A549 (cell line): Measurements from ENCODE around the gene TAS2R60. TPM values are rescaled to one million over a fixed set of nuclear protein-coding genes. Genes with fewer than 3 reads are reported as not detected.

ENCODE experiments used
- ATAC-seq, 2 experiments: fragments of 200-7000 bp in 1 of 2; fragments of >200 bp in 1 of 2; cut with Nextera tagmentation in 1 of 2; cut with Tn5 transposase in 1 of 2; 3 replicates each; pipeline versions ENCODE4 v1.8.0 to v1.9.1; 2018 to 2020; ENCODE audit warnings: mild to moderate bottlenecking in 1 of 2, moderate library complexity in 1 of 2
- CTCF ChIA-PET: fragments of 300-600 bp; sonication (Branson Sonifier 250); formaldehyde crosslinking; extraction: SDS; loops from one replicate; lab custom pipeline; 2021; ENCODE audit warnings: antibody characterized with exemption, inconsistent platforms; lab: Yijun Ruan, JAX
- POLR2A ChIA-PET: fragments of 350-600 bp; formaldehyde crosslinking; extraction: SDS; loops from one replicate; lab custom pipeline; 2021; ENCODE audit warnings: antibody characterized with exemption, inconsistent platforms; lab: Yijun Ruan, JAX
- DNase-seq, 2 experiments: peaks; one replicate each; pipeline versions ENCODE4 v3.0.0 to v3.0.0-alpha.2; 2011 to 2016; ENCODE audit warnings: low read depth in 1 of 2, low spot score in 1 of 2
- FAIRE-seq: peaks from 2 replicates; lab custom pipeline; 2011; peaks lifted over from hg19 to GRCh38; lab: Jason Lieb, UNC
- H3K27ac ChIP-seq, 2 experiments: fragments of >200 bp; sonication (Bioruptor Twin); formaldehyde crosslinking; 3 replicates each; pipeline ENCODE4 v1.5.1; 2016 to 2017
- H3K4me1 ChIP-seq: fragments of >200 bp; sonication (Bioruptor Twin); formaldehyde crosslinking; 3 replicates; pipeline ENCODE4 v1.6.1; 2016
- H3K4me2 ChIP-seq: fragments of >200 bp; sonication (Bioruptor Twin); formaldehyde crosslinking; 3 replicates; pipeline ENCODE4 v1.6.1; 2016
- H3K4me3 ChIP-seq: fragments of >200 bp; sonication (Bioruptor Twin); formaldehyde crosslinking; 3 replicates; pipeline ENCODE4 v1.5.1; 2016
- H3K9me3 ChIP-seq: fragments of >200 bp; sonication (Bioruptor Twin); formaldehyde crosslinking; 3 replicates; pipeline ENCODE4 v1.6.1; 2016
- ATOH8 ChIP-seq: fragments of 250-450 bp; sonication (Bioruptor Pico); IDR thresholded peaks from 2 replicates; pipeline ENCODE4 v1.5.0; 2020; ENCODE audit warnings: low read depth, mild to moderate bottlenecking, moderate library complexity
- CBX2 ChIP-seq: fragments of 200-600 bp; sonication (generic); IDR thresholded peaks from 2 replicates; pipeline ENCODE4 v1.6.1; 2016; ENCODE audit warnings: low read depth, mild to moderate bottlenecking, borderline replicate concordance
- CHD2 ChIP-seq: fragments of 150-350 bp; IDR thresholded peaks from 2 replicates; pipeline ENCODE4 v1.6.1; 2014; ENCODE audit warnings: low read length; ENCODE audit not compliant: partially characterized antibody
- E2F6 ChIP-seq: IDR thresholded peaks from 2 replicates; pipeline ENCODE4 v1.6.1; 2012; ENCODE audit warnings: low read depth, borderline replicate concordance
- EP300 ChIP-seq, 2 experiments: fragments of >200 bp; sonication (Bioruptor Twin); formaldehyde crosslinking; IDR thresholded peaks; 2 replicates in 1 of 2; 3 replicates in 1 of 2; pipeline ENCODE4 v1.6.1; 2016 to 2017
- ESRRA ChIP-seq: fragments of 150-350 bp; IDR thresholded peaks from 2 replicates; pipeline ENCODE4 v1.6.1; 2014; ENCODE audit warnings: mild to moderate bottlenecking, low read length, borderline replicate concordance
- FOSB ChIP-seq: fragments of 250-450 bp; sonication (Bioruptor Pico); IDR thresholded peaks from 2 replicates; pipeline ENCODE4 v1.5.0; 2020; ENCODE audit warnings: mild to moderate bottlenecking, moderate library complexity
- FOSL2 ChIP-seq, 2 experiments: fragments of 450-650 bp in 1 of 2; fragments of >200 bp in 1 of 2; sonication (Bioruptor Twin) in 1 of 2; formaldehyde crosslinking; IDR thresholded peaks; 2 replicates each; pipeline versions ENCODE4 v1.5.0 to v1.6.1; 2016 to 2020; ENCODE audit warnings: mild to moderate bottlenecking in 1 of 2, moderate library complexity in 1 of 2
- FOXS1 ChIP-seq: fragments of 250-450 bp; sonication (Bioruptor Pico); IDR thresholded peaks from 2 replicates; pipeline ENCODE4 v1.5.0; 2020; ENCODE audit warnings: mild to moderate bottlenecking, moderate library complexity
- HOXA7 ChIP-seq: fragments of 250-450 bp; sonication (Bioruptor Pico); IDR thresholded peaks from 2 replicates; pipeline ENCODE4 v1.5.0; 2020; ENCODE audit warnings: mild to moderate bottlenecking, moderate library complexity
- MAFK ChIP-seq: fragments of 450-650 bp; IDR thresholded peaks from 2 replicates; pipeline ENCODE4 v1.6.1; 2014; ENCODE audit not compliant: partially characterized antibody
- MAZ ChIP-seq: fragments of 150-350 bp; IDR thresholded peaks from 2 replicates; pipeline ENCODE4 v1.6.1; 2014; ENCODE audit warnings: antibody characterized with exemption, low read depth, low read length, borderline replicate concordance
- NPAS2 ChIP-seq: fragments of 250-450 bp; sonication (Bioruptor Pico); IDR thresholded peaks from 2 replicates; pipeline ENCODE4 v1.8.0; 2022; ENCODE audit warnings: mild to moderate bottlenecking, moderate library complexity, borderline replicate concordance
- PBX3 ChIP-seq: IDR thresholded peaks from 2 replicates; pipeline ENCODE4 v1.6.1; 2012
- POLR2A ChIP-seq: IDR thresholded peaks from 2 replicates; pipeline ENCODE4 v1.6.1; 2012; ENCODE audit warnings: mild to moderate bottlenecking, low read length
- POLR2AphosphoS2 ChIP-seq: conservative IDR thresholded peaks from 2 replicates; pipeline ENCODE4 v1.6.1; 2012; ENCODE audit warnings: low read length, improper control_type of control experiment, inconsistent platforms
- RAD21 ChIP-seq, 2 experiments: fragments of >200 bp in 1 of 2; sonication (Bioruptor Twin) in 1 of 2; formaldehyde crosslinking in 1 of 2; IDR thresholded peaks in 1 of 2; conservative IDR thresholded peaks in 1 of 2; 2 replicates in 1 of 2; 3 replicates in 1 of 2; pipeline ENCODE4 v1.6.1; 2012 to 2018; ENCODE audit warnings: inconsistent platforms in 1 of 2
- REST ChIP-seq: fragments of 200-600 bp; sonication (generic); IDR thresholded peaks from 2 replicates; pipeline ENCODE4 v1.6.1; 2016; ENCODE audit warnings: antibody characterized with exemption, mild to moderate bottlenecking, moderate library complexity
- RFX5 ChIP-seq: fragments of 450-650 bp; IDR thresholded peaks from 2 replicates; pipeline ENCODE4 v1.7.1; 2014; ENCODE audit warnings: antibody characterized with exemption, mild to moderate bottlenecking, moderate library complexity
- SMC3 ChIP-seq: fragments of >200 bp; sonication (Bioruptor Twin); formaldehyde crosslinking; IDR thresholded peaks from 3 replicates; pipeline ENCODE4 v1.6.1; 2018; ENCODE audit warnings: inconsistent platforms
- SREBF2 ChIP-seq: fragments of 450-650 bp; IDR thresholded peaks from 2 replicates; pipeline ENCODE4 v1.6.1; 2014; ENCODE audit warnings: mild to moderate bottlenecking, moderate library complexity
- USF2 ChIP-seq: fragments of 450-650 bp; IDR thresholded peaks from 2 replicates; pipeline ENCODE4 v1.6.1; 2014; ENCODE audit warnings: antibody characterized with exemption
- WGBS: methylation state at CpG from one replicate; pipeline ENCODE4 v1.1.6; 2017; ENCODE audit errors: missing lambda C conversion rate; 5-methylcytosine and 5-hydroxymethylcytosine counted together
- polyA plus RNA-seq, 4 experiments: library from polyadenylated mRNA; depleted of rRNA in 3 of 4; stranded (reverse); fragments of >200 nt; fragmentation: RNase III in 1 of 4; extraction: RNeasy Plus Mini Kit Qiagen cat#74134 plus additional on column Dnase treatment in 1 of 4; gene quantifications; 2 replicates in 3 of 4; 3 replicates in 1 of 4; pipeline ENCODE4 v1.2.3, GENCODE V29; 2011 to 2017

Gene TAS2R60
- polyA plus RNA-seq, 2 of the 4 experiments (the other 2 are of a cell fraction), result not detected

GRCh38 chr7:143397710-143398530 lies 45.3 kb upstream of the TAS2R60 start:
- CTCF ChIA-PET, result interaction anchor here (1.0 to 4.3 kb wide), 5 partner anchors 10 to 19 kb away, joined by 4 to 19 read pairs (median 10); partner anchors contain the start of gene EPHA1
- no peak for FAIRE-seq
- Histone ChIP-seq H3K4me1 (peaks cover 2% of the 10 kb centered on the region; the same call in 1 of the 3 replicates), H3K4me3 (no peak overlapping the region), H3K9me3 (no peaks in the 10 kb centered on the region)
- 52% methylated on average over 14 of the region's 16 CpGs for WGBS
- TF ChIP-seq SMC3, result no peak
- no peak for TF ChIP-seq FOSL2 (IDR thresholded peaks at IDR 0.05)
- no peak for TF ChIP-seq FOSL2 (CRISPR knock-in tag; IDR thresholded peaks at IDR 0.05)
- TF ChIP-seq PBX3, result no peak
- TF ChIP-seq FOXS1, result no peak
- no peak for TF ChIP-seq MAFK
- no peak for TF ChIP-seq USF2
- no peak for TF ChIP-seq NPAS2 (CRISPR knock-in tag)
- no peak for TF ChIP-seq FOSB (CRISPR knock-in tag)
- TF ChIP-seq, all 56 proteins: peak for 0
- Histone ChIP-seq H3K27ac (no peak overlapping the region), H3K4me2 (no peak overlapping the region)
- DNase-seq (no peak), ATAC-seq (no peak)
- POLR2A ChIA-PET, result no interaction called here

- no peak for TF ChIP-seq EP300 (IDR thresholded peaks at IDR 0.05)
- ChIA-PET POLR2A (no interaction called here), CTCF (interaction anchor here (0.7 to 4.3 kb wide), 6 partner anchors 10 to 69 kb away, joined by 4 to 19 read pairs (median 7); partner anchors contain the start of gene EPHA1)
- ATAC-seq (no peak), FAIRE-seq (no peak), DNase-seq (no peak)
- 78% methylated on average over 6 of the region's 14 CpGs for WGBS
- no peaks in the 10 kb centered on the region for H3K9me3 ChIP-seq
- H3K4me1 ChIP-seq, result no peaks in the 10 kb centered on the region
- no peak overlapping the region for H3K27ac ChIP-seq
- H3K4me2 ChIP-seq, result no peak overlapping the region
- H3K4me3 ChIP-seq, result no peak overlapping the region
Observed at GRCh38 chr7:143398616-143399015, 44.6 kb upstream of the TAS2R60 start.

- Histone ChIP-seq H3K27ac (no peak overlapping the region), H3K4me1 (no peaks in the 10 kb centered on the region), H3K4me2 (no peak overlapping the region), H3K4me3 (no peak overlapping the region), H3K9me3 (no peaks in the 10 kb centered on the region)
- DNase-seq (no peak), ATAC-seq (no peak), FAIRE-seq (no peak)
- POLR2A ChIA-PET, result no interaction called here
- WGBS, result 54% methylated on average over 2 of the region's 8 CpGs
- CTCF ChIA-PET, result interaction anchor here (0.7 to 4.3 kb wide), 6 partner anchors 9 to 69 kb away, joined by 4 to 19 read pairs (median 7); partner anchors contain the start of gene EPHA1
- TF ChIP-seq MAZ (no peak), E2F6 (no peak), ATOH8 (CRISPR knock-in tag) (no peak), SREBF2 (no peak), USF2 (no peak), CHD2 (no peak), REST (no peak), CBX2 (no peak), NPAS2 (CRISPR knock-in tag) (no peak), POLR2AphosphoS2 (no peak), POLR2A (no peak), HOXA7 (CRISPR knock-in tag) (no peak), RAD21 (conservative IDR thresholded peaks at IDR 0.05 in 1 of 2, IDR thresholded peaks at IDR 0.05 in 1 of 2) (no peak), FOSB (CRISPR knock-in tag) (no peak), RFX5 (no peak), ESRRA (no peak)
Observed at GRCh38 chr7:143399151-143399550, 44.1 kb upstream of the TAS2R60 start.
